ENCODE measurements around the gene ASXL2.

GRCh38 chr2:25920786-25921415, 42.6 kb upstream of the ASXL2 start:
- TF ChIP-seq POLR2A (IDR thresholded peaks at IDR 0.05; ENCODE audit: low read length), result no peak
- no peak for TF ChIP-seq GATA1 (IDR thresholded peaks at IDR 0.05; ENCODE audit: low read depth, low read length)

Data from erythroblast (primary cell).